ACC112 (cell line): ENCODE data around the gene ATXN2.
A peak's percentile ranks its signal among the peaks of the same experiment; 100 is the strongest.

ENCODE experiments used
- H2AFZ ChIP-seq: fragments of 200-600 bp; sonication (generic); one replicate; pipeline ENCODE4 v1.6.0; 2017; ENCODE audit warnings: antibody characterized with exemption, low read length; ENCODE audit not compliant: unreplicated experiment
- H3K27ac ChIP-seq: fragments of 200-600 bp; sonication (generic); 2 replicates; pipeline ENCODE4 v1.5.1; 2014; ENCODE audit warnings: low read depth, mild to moderate bottlenecking, antibody characterized with exemption, low read length, moderate library complexity
- H3K27me3 ChIP-seq: fragments of 200-600 bp; sonication (generic); 2 replicates; pipeline ENCODE4 v1.6.1; 2014; ENCODE audit warnings: mild to moderate bottlenecking, antibody characterized with exemption, low read length, moderate library complexity, mixed read lengths; ENCODE audit not compliant: insufficient read depth
- H3K36me3 ChIP-seq: fragments of 200-600 bp; sonication (generic); 2 replicates; pipeline ENCODE4 v1.6.1; 2016; ENCODE audit warnings: mild to moderate bottlenecking, antibody characterized with exemption, low read length, moderate library complexity, mixed read lengths; ENCODE audit not compliant: insufficient read depth
- H3K4me1 ChIP-seq: fragments of 200-600 bp; sonication (generic); one replicate; pipeline ENCODE4 v1.6.1; 2016; ENCODE audit warnings: low read length, mixed read lengths; ENCODE audit not compliant: insufficient read depth, unreplicated experiment, control insufficient read depth
- H3K4me3 ChIP-seq: fragments of 200-600 bp; sonication (generic); 2 replicates; pipeline ENCODE4 v1.5.1; 2014; ENCODE audit warnings: mild to moderate bottlenecking, low read depth, low read length
- H3K79me2 ChIP-seq: fragments of 200-600 bp; sonication (generic); one replicate; pipeline ENCODE4 v1.6.0; 2016; ENCODE audit warnings: low read length; ENCODE audit not compliant: control insufficient read depth, unreplicated experiment, insufficient read depth

Gene ATXN2

DNA sequence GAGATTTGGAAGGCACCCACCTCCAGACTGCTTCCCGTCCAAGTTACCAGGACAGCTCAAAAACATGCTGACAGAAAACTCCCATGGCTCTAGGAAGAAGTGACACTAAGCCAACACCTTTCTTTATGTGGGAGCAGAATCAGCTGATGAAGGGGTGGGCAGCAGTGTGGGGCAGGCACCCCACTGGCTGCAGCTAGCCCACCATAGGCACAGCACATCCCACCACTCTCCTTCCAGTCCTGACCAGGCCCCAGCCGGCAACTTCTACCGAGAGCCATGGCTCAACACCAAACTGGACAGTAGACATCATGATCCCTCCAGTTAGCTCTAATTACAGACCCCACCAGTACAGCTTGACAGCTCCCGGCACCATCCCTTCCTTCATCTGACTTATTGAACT, 148.4 kb downstream of the ATXN2 start:
- Histone ChIP-seq H3K27ac (peak overlapping the region; percentile 60), H3K27me3 (no peaks in the 10 kb centered on the region), H2AFZ (no peak overlapping the region), H3K36me3 (peaks cover 12% of the 10 kb centered on the region), H3K79me2 (peaks cover 8% of the 10 kb centered on the region), H3K4me1 (peaks cover 22% of the 10 kb centered on the region), H3K4me3 (no peak overlapping the region)

DNA sequence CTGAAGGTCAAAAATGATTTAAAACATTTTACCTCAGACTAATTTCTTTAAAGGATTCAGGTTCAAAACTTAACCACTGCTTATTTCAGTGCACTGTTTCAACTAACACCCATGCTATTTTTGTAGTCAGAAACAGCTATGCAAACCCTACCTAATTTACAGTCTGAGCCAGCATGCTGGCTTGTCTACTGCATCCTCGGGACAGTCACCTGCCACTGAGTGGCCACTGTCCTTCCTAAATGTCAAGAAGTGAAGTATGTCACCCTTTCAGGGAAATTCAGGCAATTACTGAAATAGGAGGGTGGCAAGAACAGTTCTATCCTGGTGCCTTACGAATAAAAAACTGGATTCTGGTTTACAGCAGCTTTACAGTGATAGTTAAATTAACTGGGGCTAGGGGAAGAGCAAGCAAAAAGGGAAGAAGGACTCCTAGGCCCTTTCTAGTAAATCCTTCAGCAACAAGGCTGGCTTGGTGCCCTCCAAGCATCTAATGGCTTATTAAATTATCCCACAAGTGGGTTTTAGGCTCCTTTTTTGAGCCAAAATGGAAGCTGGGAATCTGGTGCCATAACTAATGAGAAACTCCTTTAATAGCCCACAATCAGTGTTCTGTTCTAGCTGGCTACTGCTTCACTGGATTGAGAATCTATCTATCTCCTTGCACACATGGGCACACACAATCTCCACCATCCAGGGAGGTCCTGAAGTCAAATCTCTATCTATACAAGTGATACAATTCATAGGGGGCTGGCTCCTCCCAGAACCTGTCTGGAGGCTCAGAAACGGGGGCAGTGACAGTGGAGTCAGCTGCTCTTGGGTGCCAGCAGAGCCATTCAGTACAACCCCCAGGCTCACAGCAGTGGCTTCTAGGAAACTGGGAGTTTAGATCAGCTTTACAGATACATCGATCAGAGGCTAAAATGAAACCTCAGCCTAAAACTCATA, 150.0 kb downstream of the ATXN2 start:
- no peaks in the 10 kb centered on the region for H3K27me3 ChIP-seq
- H3K79me2 ChIP-seq = peaks cover 24% of the 10 kb centered on the region
- H3K4me1 ChIP-seq = peaks cover 26% of the 10 kb centered on the region
- H3K27ac ChIP-seq = peak overlapping the region; percentile 34
- no peak overlapping the region for H2AFZ ChIP-seq
- no peak overlapping the region for H3K4me3 ChIP-seq
- H3K36me3 ChIP-seq = peaks cover 12% of the 10 kb centered on the region

DNA sequence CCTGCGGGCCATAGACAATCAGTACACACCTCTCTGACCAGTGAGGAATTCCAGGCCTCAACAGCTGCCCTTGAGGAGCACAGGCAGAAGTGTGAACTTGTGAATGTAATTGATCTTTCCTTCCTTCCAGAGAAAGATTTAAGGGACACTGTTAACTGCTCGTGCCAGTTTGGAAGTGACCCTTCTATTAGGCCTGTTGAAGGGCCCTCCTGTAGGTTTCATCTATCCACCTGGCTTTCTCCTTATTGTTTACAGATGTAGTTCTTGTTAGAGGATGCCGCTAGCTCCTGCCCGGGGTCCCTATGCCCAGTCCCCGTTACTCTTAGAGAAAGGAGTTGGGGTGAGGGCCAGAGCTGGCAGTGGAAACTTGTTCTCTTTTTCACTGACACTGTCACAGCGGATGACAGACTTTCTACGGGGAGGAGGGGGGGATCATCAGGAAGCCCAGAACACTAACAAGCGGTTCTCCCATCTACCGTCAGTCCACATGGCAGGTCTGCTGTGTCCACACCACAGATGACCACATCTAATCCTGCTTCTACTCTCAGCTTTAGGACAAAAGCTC, 150.8 kb downstream of the ATXN2 start:
- peaks cover 12% of the 10 kb centered on the region for H3K36me3 ChIP-seq
- H3K4me3 ChIP-seq = no peak overlapping the region
- H3K4me1 ChIP-seq = peaks cover 33% of the 10 kb centered on the region

DNA sequence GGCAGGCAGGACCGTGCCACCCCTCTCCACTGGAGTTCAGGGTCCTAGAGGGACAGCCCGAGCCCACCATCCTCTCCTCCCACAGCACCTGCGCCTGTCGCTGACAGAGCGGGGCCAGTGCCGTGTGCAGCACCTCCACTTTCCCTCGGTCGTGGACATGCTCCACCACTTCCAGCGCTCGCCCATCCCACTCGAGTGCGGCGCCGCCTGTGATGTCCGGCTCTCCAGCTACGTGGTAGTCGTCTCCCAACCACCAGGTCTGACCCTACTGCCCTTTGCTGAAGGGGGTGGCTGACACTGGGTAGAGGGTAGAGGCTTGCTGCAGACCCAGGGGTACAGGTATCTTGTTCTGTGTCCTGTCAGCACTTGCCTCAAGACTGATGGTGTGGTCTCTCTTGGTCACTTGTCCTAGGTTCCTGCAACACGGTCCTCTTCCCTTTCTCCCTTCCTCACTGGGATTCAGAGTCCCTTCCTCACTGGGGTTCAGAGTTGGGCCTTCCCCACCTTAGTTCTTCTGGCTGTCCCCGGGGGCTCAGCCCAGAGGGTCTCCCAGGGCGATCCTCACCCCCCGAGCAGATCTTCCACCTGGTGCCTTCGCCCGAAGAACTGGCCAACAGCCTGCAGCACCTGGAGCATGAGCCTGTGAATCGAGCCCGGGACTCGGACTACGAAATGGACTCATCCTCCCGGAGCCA, 151.4 kb downstream of the ATXN2 start:
- Histone ChIP-seq H3K36me3 (peaks cover 12% of the 10 kb centered on the region), H3K4me1 (peaks cover 39% of the 10 kb centered on the region), H3K79me2 (peaks cover 34% of the 10 kb centered on the region), H3K27ac (no peak overlapping the region), H3K27me3 (no peaks in the 10 kb centered on the region), H2AFZ (no peak overlapping the region), H3K4me3 (no peak overlapping the region)

More for the DNA sequence above, 150.8 kb downstream of the ATXN2 start:
- peak overlapping the region; percentile 34; the same call in 1 of the 2 replicates for H3K27ac ChIP-seq
- H3K79me2 ChIP-seq = peaks cover 27% of the 10 kb centered on the region
- no peak overlapping the region for H2AFZ ChIP-seq
- no peaks in the 10 kb centered on the region for H3K27me3 ChIP-seq

DNA sequence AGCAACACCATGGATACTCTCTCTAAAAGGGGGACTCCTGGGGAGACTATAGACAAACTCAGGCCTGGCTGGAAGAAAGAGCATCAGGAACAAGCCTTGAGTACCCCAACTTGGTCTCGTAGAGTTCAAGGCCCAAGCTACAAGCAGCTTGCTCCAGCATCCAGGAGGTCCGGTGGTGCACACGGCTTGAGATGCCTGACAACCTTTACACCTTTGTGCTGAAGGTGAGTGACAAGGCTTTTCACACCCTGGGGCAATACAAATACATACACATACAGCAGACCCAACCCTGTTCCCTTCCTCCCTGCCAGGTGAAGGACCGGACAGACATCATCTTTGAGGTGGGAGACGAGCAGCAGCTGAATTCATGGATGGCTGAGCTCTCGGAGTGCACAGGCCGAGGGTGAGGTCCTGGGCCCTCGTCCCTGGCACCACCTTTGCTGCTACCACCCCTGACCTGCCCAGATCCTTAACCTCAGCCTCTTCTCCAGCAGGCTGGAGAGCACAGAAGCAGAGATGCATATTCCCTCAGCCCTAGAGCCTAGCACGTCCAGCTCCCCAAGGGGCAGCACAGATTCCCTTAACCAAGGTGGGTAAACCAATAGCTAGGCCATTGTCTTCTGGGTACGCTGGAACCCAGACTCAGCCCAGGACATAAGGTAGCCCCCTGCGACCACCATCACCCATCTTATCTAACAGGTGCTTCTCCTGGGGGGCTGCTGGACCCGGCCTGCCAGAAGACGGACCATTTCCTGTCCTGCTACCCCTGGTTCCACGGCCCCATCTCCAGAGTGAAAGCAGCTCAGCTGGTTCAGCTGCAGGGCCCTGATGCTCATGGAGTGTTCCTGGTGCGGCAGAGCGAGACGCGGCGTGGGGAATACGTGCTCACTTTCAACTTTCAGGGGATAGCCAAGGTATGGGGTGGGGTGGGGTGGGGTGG, 152.2 kb downstream of the ATXN2 start:
- H3K4me1 ChIP-seq = peaks cover 46% of the 10 kb centered on the region
- peaks cover 12% of the 10 kb centered on the region for H3K36me3 ChIP-seq
- H3K27ac ChIP-seq = peak overlapping the region; percentile 62
- H2AFZ ChIP-seq = no peak overlapping the region
- no peaks in the 10 kb centered on the region for H3K27me3 ChIP-seq
- peaks cover 42% of the 10 kb centered on the region for H3K79me2 ChIP-seq
- H3K4me3 ChIP-seq = no peak overlapping the region

DNA sequence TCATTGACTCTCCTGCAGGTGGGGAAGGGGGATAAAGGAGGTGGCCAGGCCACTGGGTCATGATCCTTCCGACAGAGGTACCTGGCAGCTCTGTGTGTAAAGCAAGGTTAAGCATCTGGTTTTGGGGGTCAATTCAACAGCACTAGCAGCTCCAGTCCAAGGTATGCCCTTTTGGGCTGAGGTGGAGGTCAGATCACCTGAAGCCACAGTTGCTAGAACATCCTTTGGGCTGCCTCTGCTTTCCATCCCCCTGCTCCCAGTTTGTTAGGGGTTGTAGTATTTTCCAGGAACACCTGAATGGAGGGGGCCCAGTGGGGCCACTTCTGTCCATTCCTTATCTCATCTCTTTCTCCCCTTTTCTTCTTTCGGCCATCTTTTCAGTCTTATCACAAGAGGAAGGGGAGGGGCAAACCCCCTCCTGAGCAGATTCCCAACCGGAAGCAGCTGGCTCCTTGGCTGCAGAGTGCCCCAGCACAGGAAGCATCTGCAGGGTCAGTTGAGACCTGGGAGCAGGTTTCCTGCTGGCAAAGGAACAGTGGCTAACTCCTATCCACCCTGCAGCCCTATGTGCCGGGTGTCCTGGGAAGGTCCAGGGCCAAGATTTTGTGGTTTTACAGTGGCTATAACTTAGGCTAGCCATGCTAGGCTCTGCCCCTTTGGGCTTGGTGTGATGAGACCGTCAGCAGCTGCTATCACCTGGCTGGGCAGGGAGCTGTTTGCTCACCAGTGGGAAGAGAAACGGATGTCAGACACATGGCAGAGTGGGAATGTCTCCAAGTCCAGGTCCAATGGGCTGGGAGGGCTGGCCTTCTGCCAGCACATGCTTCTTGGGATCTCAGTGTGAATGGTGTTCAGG, 153.2 kb downstream of the ATXN2 start:
- peaks cover 9% of the 10 kb centered on the region for H3K36me3 ChIP-seq
- no peak overlapping the region for H3K4me3 ChIP-seq

DNA sequence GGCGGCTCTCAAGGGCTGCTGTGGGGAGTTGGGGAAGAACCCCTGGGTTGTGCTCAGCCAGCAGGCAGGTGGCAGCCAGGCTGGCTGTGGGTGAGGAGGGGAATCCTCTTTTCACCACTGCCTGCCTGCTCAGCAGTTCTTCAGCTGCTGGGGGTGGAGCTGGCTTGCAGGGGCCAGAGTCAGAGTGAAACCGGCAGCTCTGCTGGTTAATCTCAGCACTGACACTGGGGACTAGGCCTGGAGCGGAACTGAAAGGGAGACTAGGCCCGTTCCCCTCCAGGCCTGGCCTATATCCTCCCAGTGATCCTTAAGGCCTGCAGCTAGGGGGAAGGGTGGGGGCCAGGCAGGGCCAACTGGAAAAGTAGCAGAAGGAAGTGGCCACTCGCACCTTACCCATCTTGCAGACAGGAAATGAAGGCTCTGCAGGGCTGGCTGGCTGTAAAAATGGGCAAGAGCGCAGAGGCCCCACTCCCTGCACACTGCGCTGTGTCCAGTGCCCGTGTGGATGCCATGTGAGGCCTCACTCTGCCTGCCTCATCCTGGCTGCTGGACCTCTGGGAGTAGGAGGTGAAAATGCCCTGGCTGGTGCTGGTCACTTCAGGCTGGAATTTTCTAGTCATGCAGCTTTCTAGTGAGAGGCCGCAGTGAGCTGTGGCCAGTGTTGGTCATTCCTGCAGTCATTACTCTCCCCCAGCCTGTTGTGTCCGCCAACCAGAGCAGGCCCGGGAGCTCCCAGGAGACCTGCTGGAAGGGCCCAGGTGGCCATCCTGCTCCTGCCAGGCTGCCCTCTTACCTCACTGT, 154.0 kb downstream of the ATXN2 start:
- Histone ChIP-seq H3K79me2 (peaks cover 60% of the 10 kb centered on the region), H3K36me3 (peaks cover 9% of the 10 kb centered on the region; the same call in 1 of the 2 replicates), H3K4me1 (peaks cover 64% of the 10 kb centered on the region), H3K4me3 (no peak overlapping the region), H3K27me3 (no peaks in the 10 kb centered on the region), H3K27ac (peak overlapping the region; percentile 62), H2AFZ (no peak overlapping the region)

More for the DNA sequence above, 153.2 kb downstream of the ATXN2 start:
- no peak overlapping the region for H2AFZ ChIP-seq
- H3K27ac ChIP-seq = peak overlapping the region; percentile 62
- H3K79me2 ChIP-seq = peaks cover 51% of the 10 kb centered on the region
- peaks cover 56% of the 10 kb centered on the region for H3K4me1 ChIP-seq
- H3K27me3 ChIP-seq = no peaks in the 10 kb centered on the region

DNA sequence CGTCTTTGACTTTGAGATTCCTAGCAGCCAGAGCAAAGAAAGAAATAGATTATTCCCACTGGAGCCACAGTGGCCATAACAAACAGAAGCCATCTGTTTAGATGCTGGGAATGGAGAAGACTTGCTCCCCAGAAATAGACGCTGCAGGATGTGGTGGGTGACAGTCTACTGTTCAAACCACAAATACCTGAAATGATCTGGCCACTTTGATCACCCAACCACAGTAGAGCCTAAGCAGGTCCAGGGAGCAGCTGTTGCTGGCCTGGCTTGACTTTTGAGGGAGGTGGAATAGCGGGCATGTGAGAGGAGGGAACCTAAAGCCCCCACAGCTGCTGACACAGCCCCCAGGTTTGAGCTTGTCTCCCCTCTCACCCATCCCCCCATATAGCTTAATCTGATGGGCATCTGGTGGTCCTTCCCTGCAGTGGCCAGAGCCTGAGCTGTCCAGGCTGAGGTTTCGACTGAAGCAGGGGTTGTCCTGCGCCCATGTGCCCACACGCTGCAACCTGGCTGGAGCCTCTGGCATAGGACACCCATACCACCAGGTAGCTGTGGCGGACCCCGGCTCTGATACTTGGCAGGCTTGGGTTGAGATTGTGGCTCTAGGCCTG, 154.7 kb downstream of the ATXN2 start:
- peaks cover 67% of the 10 kb centered on the region for H3K79me2 ChIP-seq
- peak overlapping the region; percentile 62 for H3K27ac ChIP-seq
- peaks cover 9% of the 10 kb centered on the region; the same call in 1 of the 2 replicates for H3K36me3 ChIP-seq

More for the DNA sequence above, 154.7 kb downstream of the ATXN2 start:
- Histone ChIP-seq H2AFZ (no peak overlapping the region), H3K4me3 (no peak overlapping the region), H3K4me1 (peaks cover 71% of the 10 kb centered on the region), H3K27me3 (no peaks in the 10 kb centered on the region)
